IMR-90 (cell line): Measurements from ENCODE around the gene ABCC5. TPM values are rescaled to one million over a fixed set of nuclear protein-coding genes. Genes with fewer than 3 reads are reported as not detected.

Experiments
- ATAC-seq: fragments of 200-7000 bp; cut with Tn5 transposase; 2 replicates; pipeline ENCODE4 v1.9.1; 2020; ENCODE audit warnings: low read depth, mild to moderate bottlenecking, moderate library complexity
- BruUV-seq: library from RNA; stranded (reverse); fragments of 400-500 nt; replicated peaks from 2 replicates; lab custom pipeline; 2021; lab: Mats Ljungman, UMichigan
- CTCF ChIA-PET: fragments of 300-600 bp; formaldehyde crosslinking; extraction: SDS; loops from one replicate; lab custom pipeline; 2021; ENCODE audit warnings: antibody characterized with exemption; lab: Yijun Ruan, JAX
- POLR2A ChIA-PET: fragments of 300-600 bp; sonication (Branson Sonifier 250); formaldehyde crosslinking; loops from one replicate; lab custom pipeline; 2022; ENCODE audit warnings: antibody characterized with exemption; ENCODE audit not compliant: unreplicated experiment; lab: Charles Lee
- DNase-seq: peaks from one replicate; pipeline ENCODE4 v3.0.0; 2013
- H2AFZ ChIP-seq: replicated peaks from 2 replicates; pipeline ENCODE3; 2013; ENCODE audit warnings: low read length, mild to moderate bottlenecking; ENCODE audit not compliant: poor library complexity
- H2AK5ac ChIP-seq: 2 replicates; pipeline ENCODE4 v1.6.1; 2013; ENCODE audit warnings: low read depth, low read length, inconsistent platforms
- H2AK9ac ChIP-seq: replicated peaks from 2 replicates; pipeline ENCODE3; 2013; ENCODE audit warnings: mild to moderate bottlenecking, low read depth, low read length, moderate library complexity; ENCODE audit not compliant: poor library complexity
- H2BK120ac ChIP-seq: 2 replicates; pipeline ENCODE4 v1.6.1; 2013; ENCODE audit warnings: low read depth, low read length, inconsistent platforms
- H2BK15ac ChIP-seq: 3 replicates; pipeline ENCODE4 v1.6.1; 2013; ENCODE audit warnings: low read depth, low read length, inconsistent platforms
- H2BK20ac ChIP-seq: 2 replicates; pipeline ENCODE4 v1.6.1; 2013; ENCODE audit warnings: low read depth, mild to moderate bottlenecking, inconsistent platforms, low read length, moderate library complexity
- H2BK5ac ChIP-seq: 2 replicates; pipeline ENCODE4 v1.6.1; 2013; ENCODE audit warnings: mild to moderate bottlenecking, low read depth, low read length, inconsistent platforms; ENCODE audit not compliant: poor library complexity, severe bottlenecking
- H3K14ac ChIP-seq: replicated peaks from 2 replicates; pipeline ENCODE4 v1.6.1; 2013; ENCODE audit warnings: low read depth, low read length, inconsistent platforms
- H3K18ac ChIP-seq: 2 replicates; pipeline ENCODE4 v1.6.1; 2013; ENCODE audit warnings: low read depth, low read length, control low read depth
- H3K23ac ChIP-seq: 2 replicates; pipeline ENCODE4 v1.6.1; 2013; ENCODE audit warnings: low read depth, low read length, inconsistent platforms
- H3K27ac ChIP-seq: 2 replicates; pipeline ENCODE4 v1.5.1; 2013; ENCODE audit warnings: mild to moderate bottlenecking, control low read depth, low read length; ENCODE audit not compliant: insufficient read depth
- H3K27me3 ChIP-seq: 2 replicates; pipeline ENCODE4 v1.6.1; 2013; ENCODE audit warnings: low read length; ENCODE audit not compliant: control insufficient read depth, insufficient read depth
- H3K36me3 ChIP-seq: 2 replicates; pipeline ENCODE4 v1.6.1; 2013; ENCODE audit warnings: low read length, mixed read lengths; ENCODE audit not compliant: control insufficient read depth, insufficient read depth
- H3K4ac ChIP-seq: 2 replicates; pipeline ENCODE4 v1.6.1; 2013; ENCODE audit warnings: low read depth, low read length, inconsistent platforms
- H3K4me1 ChIP-seq: 2 replicates; pipeline ENCODE4 v1.6.1; 2013; ENCODE audit warnings: low read length, mixed read lengths; ENCODE audit not compliant: control insufficient read depth, insufficient read depth
- H3K4me2 ChIP-seq: 2 replicates; pipeline ENCODE4 v1.6.1; 2013; ENCODE audit warnings: low read depth, mild to moderate bottlenecking, control low read depth, low read length, moderate library complexity
- H3K4me3 ChIP-seq: 2 replicates; pipeline ENCODE4 v1.5.1; 2013; ENCODE audit warnings: low read depth, mild to moderate bottlenecking, control low read depth, low read length, moderate library complexity; ENCODE audit not compliant: insufficient read depth
- H3K56ac ChIP-seq: 2 replicates; pipeline ENCODE4 v1.6.1; 2013; ENCODE audit warnings: low read length, inconsistent platforms; ENCODE audit not compliant: insufficient read depth; ENCODE audit errors: extremely low read depth
- H3K79me1 ChIP-seq, 2 experiments: 2 replicates each; pipeline ENCODE4 v1.6.1; 2013; ENCODE audit warnings: low read length in 2 of 2, inconsistent platforms in 1 of 2, low read depth in 1 of 2
- H3K9ac ChIP-seq: 2 replicates; pipeline ENCODE4 v1.6.1; 2013; ENCODE audit warnings: low read depth, low read length, control low read depth
- H3K9me1 ChIP-seq: 2 replicates; pipeline ENCODE4 v1.6.1; 2013; ENCODE audit warnings: low read length, inconsistent platforms; ENCODE audit not compliant: insufficient read depth
- H3K9me3 ChIP-seq: 2 replicates; pipeline ENCODE4 v1.6.1; 2013; ENCODE audit warnings: low read length; ENCODE audit not compliant: control insufficient read depth, insufficient read depth
- H4K20me1 ChIP-seq: 2 replicates; pipeline ENCODE4 v1.6.1; 2013; ENCODE audit warnings: low read length, inconsistent platforms; ENCODE audit not compliant: insufficient read depth
- H4K5ac ChIP-seq: 2 replicates; pipeline ENCODE4 v1.6.1; 2013; ENCODE audit warnings: mild to moderate bottlenecking, low read depth, low read length, control low read depth
- H4K8ac ChIP-seq, 2 experiments: 2 replicates each; pipeline ENCODE4 v1.6.1; 2013; ENCODE audit warnings: low read depth in 2 of 2, low read length in 2 of 2, control low read depth in 1 of 2, inconsistent platforms in 1 of 2
- H4K91ac ChIP-seq: 2 replicates; pipeline ENCODE4 v1.6.1; 2013; ENCODE audit warnings: low read depth, low read length, inconsistent platforms; ENCODE audit not compliant: insufficient read depth
- BHLHE40 ChIP-seq: fragments of 150-350 bp; IDR thresholded peaks from 2 replicates; pipeline ENCODE4 v1.6.1; 2016; ENCODE audit warnings: mild to moderate bottlenecking, low read depth, low read length
- CEBPB ChIP-seq: IDR thresholded peaks from 2 replicates; pipeline ENCODE4 v1.6.1; 2012; ENCODE audit warnings: low read depth, low read length, improper control_type of control experiment
- CTCF ChIP-seq: conservative IDR thresholded peaks from 2 replicates; pipeline ENCODE4 v1.5.1; 2012; ENCODE audit warnings: mild to moderate bottlenecking, low read depth, low read length, improper control_type of control experiment
- MAFK ChIP-seq: IDR thresholded peaks from 2 replicates; pipeline ENCODE4 v1.6.1; 2012; ENCODE audit warnings: low read depth, low read length, improper control_type of control experiment
- NFE2L2 ChIP-seq: fragments of 150-350 bp; IDR thresholded peaks from 2 replicates; pipeline ENCODE4 v1.6.1; 2016; ENCODE audit warnings: low read depth, mild to moderate bottlenecking, low read length
- POLR2A ChIP-seq: IDR thresholded peaks from 2 replicates; pipeline ENCODE4 v1.6.1; 2012; ENCODE audit warnings: mild to moderate bottlenecking, low read depth, low read length
- RAD21 ChIP-seq: IDR thresholded peaks from 2 replicates; pipeline ENCODE4 v1.6.1; 2012; ENCODE audit warnings: low read length, improper control_type of control experiment
- RCOR1 ChIP-seq: IDR thresholded peaks from 2 replicates; pipeline ENCODE4 v1.6.1; 2012; ENCODE audit warnings: mild to moderate bottlenecking, low read length, improper control_type of control experiment; ENCODE audit not compliant: insufficient replicate concordance
- RFX5 ChIP-seq: IDR thresholded peaks from 2 replicates; pipeline ENCODE4 v1.8.0; 2012; ENCODE audit warnings: low read depth, mild to moderate bottlenecking, low read length, moderate library complexity
- WGBS, 2 experiments: methylation state at CpG; one replicate each; pipeline versions ENCODE4 v1.1.5 to v1.1.7; 2013; ENCODE audit warnings: missing lambda C conversion rate in 2 of 2; ENCODE audit not compliant: insufficient read length in 1 of 2; ENCODE audit errors: extremely low coverage in 2 of 2; 5-methylcytosine and 5-hydroxymethylcytosine counted together
- dilution Hi-C: fragments of 300-500 bp; cut with HindIII; formaldehyde crosslinking; loops from one replicate; pipeline ENCODE4 v1.14.3; 2018; ENCODE audit warnings: low sequenced_read_pairs; ENCODE audit not compliant: unreplicated experiment
- in situ Hi-C: fragments of 300-500 bp; cut with MboI; formaldehyde crosslinking; loops from 3 replicates; pipeline ENCODE4 v1.14.3; 2019; ENCODE audit warnings: low sequenced_read_pairs, inconsistent platforms, mixed read lengths
- intact Hi-C: fragments of 100-400 bp; cut with micrococcal nuclease; formaldehyde crosslinking; loops from 2 replicates; pipeline ENCODE4 v1.10.0; 2022
- polyA plus RNA-seq, 3 experiments: library from polyadenylated mRNA; depleted of rRNA; stranded (reverse); fragments of >200 nt; gene quantifications; 2 replicates each; pipeline ENCODE4 v1.2.3, GENCODE V29; 2012; ENCODE audit warnings: low replicate concordance in 1 of 3
- total RNA-seq: library from RNA; depleted of rRNA; stranded (reverse); fragments of >200 nt; gene quantifications from 2 replicates; pipeline ENCODE4 v1.2.3, GENCODE V29; 2012
- TF ChIP-seq, protein P1 (sequence below): fragments of 150-350 bp; IDR thresholded peaks from 2 replicates; pipeline ENCODE4 v1.6.1; 2016; ENCODE audit warnings: low read depth, mild to moderate bottlenecking, low read length, moderate library complexity, borderline replicate concordance
- TF ChIP-seq, protein P2 (sequence below): fragments of 150-350 bp; IDR thresholded peaks from 2 replicates; pipeline ENCODE4 v1.6.1; 2017; ENCODE audit warnings: mild to moderate bottlenecking, antibody characterized with exemption, low read length, low read depth

The ABCC5 gene
- total and polyA plus RNA-seq, 2 of the 4 experiments (the other 2 are of a cell fraction) = 8.4 to 17.7 TPM

GRCh38 chr3:183904833-183905780, 112.6 kb downstream of the ABCC5 start:
- Histone ChIP-seq H3K9me3 (no peaks in the 10 kb centered on the region), H3K9me1 (no peaks in the 10 kb centered on the region), H3K27me3 (peaks cover 12% of the 10 kb centered on the region), H2AFZ (no peak overlapping the region), H3K27ac (no peak overlapping the region), H3K56ac (no peak overlapping the region), H2AK5ac (no peak overlapping the region), H4K8ac (no peak overlapping the region), H3K4me2 (no peak overlapping the region), H3K9ac (no peak overlapping the region), H2BK120ac (no peak overlapping the region), H3K36me3 (no peaks in the 10 kb centered on the region), H3K4me1 (no peaks in the 10 kb centered on the region), H3K4me3 (no peak overlapping the region), H3K14ac (no peak overlapping the region), H2AK9ac (no peak overlapping the region), H3K18ac (no peak overlapping the region), H4K5ac (no peak overlapping the region), H2BK5ac (no peak overlapping the region), H2BK15ac (no peak overlapping the region), H2BK20ac (no peak overlapping the region), H3K23ac (no peak overlapping the region), H3K4ac (no peak overlapping the region), H4K91ac (no peak overlapping the region), H3K79me1 (no peaks in the 10 kb centered on the region), H4K20me1 (no peaks in the 10 kb centered on the region)
- CTCF ChIA-PET = interaction anchor here (1.1 kb wide), 1 partner anchor 102 kb away, joined by 3 read pairs; no protein-coding TSS in a partner anchor
- ATAC-seq (no peak; the same call in 1 of the 2 replicates), DNase-seq (no peak)
- no TSS peak for BruUV-seq
- TF ChIP-seq NFE2L2 (no peak), POLR2A (no peak), CEBPB (no peak), BHLHE40 (no peak), MAFK (no peak), RCOR1 (no peak), RFX5 (no peak), CTCF (no peak), RAD21 (no peak)
- TF ChIP-seq, protein P1, sequence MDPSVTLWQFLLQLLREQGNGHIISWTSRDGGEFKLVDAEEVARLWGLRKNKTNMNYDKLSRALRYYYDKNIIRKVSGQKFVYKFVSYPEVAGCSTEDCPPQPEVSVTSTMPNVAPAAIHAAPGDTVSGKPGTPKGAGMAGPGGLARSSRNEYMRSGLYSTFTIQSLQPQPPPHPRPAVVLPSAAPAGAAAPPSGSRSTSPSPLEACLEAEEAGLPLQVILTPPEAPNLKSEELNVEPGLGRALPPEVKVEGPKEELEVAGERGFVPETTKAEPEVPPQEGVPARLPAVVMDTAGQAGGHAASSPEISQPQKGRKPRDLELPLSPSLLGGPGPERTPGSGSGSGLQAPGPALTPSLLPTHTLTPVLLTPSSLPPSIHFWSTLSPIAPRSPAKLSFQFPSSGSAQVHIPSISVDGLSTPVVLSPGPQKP = no peak
- TF ChIP-seq, protein P2, sequence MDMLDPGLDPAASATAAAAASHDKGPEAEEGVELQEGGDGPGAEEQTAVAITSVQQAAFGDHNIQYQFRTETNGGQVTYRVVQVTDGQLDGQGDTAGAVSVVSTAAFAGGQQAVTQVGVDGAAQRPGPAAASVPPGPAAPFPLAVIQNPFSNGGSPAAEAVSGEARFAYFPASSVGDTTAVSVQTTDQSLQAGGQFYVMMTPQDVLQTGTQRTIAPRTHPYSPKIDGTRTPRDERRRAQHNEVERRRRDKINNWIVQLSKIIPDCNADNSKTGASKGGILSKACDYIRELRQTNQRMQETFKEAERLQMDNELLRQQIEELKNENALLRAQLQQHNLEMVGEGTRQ = no peak
- intact Hi-C loops (no loop called here), in situ Hi-C loops (no loop called here), dilution Hi-C loops (no loop called here)
- WGBS, 2 experiments = 69% methylated on average over 5 of the region's 14 CpGs; no CpG with 5 or more reads in 1 of the 2 experiments
- POLR2A ChIA-PET = no interaction called here
